ENCODE measurements around the gene RIC1. TPM values are rescaled to one million over a fixed set of nuclear protein-coding genes. Genes with fewer than 3 reads are reported as not detected.
"Not testable (repeated sequence)": the region's sequence is repeated elsewhere in the genome, so short reads cannot be mapped to it uniquely, and the experiment has no call there.

Gene RIC1
- total RNA-seq, 1 donor from 2014 or later: 9.7 TPM

GRCh38 chr9:5773324-5773999, 144.6 kb downstream of the RIC1 start:
- Mint-ChIP-seq H3K36me3 (ENCODE audit: unreplicated experiment) (peaks cover 4% of the 10 kb centered on the region), H3K27me3 (ENCODE audit: unreplicated experiment) (no peaks in the 10 kb centered on the region), H3K4me1 (ENCODE audit: low read depth, unreplicated experiment) (no peaks in the 10 kb centered on the region), H3K9me3 (ENCODE audit: unreplicated experiment) (peaks cover 1% of the 10 kb centered on the region), H3K27ac (ENCODE audit: unreplicated experiment) (no peak overlapping the region), H3K4me3 (ENCODE audit: unreplicated experiment) (no peak overlapping the region)
- DNase-seq: no peak
- TF ChIP-seq CTCF (IDR thresholded peaks at IDR 0.05; ENCODE audit: partially characterized antibody, unreplicated experiment): peak; percentile 18

- peaks cover 10% of the 10 kb centered on the region for H3K9me3 Mint-ChIP-seq (ENCODE audit: unreplicated experiment)
- H3K4me3 Mint-ChIP-seq (ENCODE audit: unreplicated experiment): no peak overlapping the region
- no peak for DNase-seq
- no peak overlapping the region for H3K27ac Mint-ChIP-seq (ENCODE audit: unreplicated experiment)
- H3K27me3 Mint-ChIP-seq (ENCODE audit: unreplicated experiment): no peaks in the 10 kb centered on the region
- H3K4me1 Mint-ChIP-seq (ENCODE audit: low read depth, unreplicated experiment): no peaks in the 10 kb centered on the region
- TF ChIP-seq CTCF (IDR thresholded peaks at IDR 0.05; ENCODE audit: partially characterized antibody, unreplicated experiment): no peak
- H3K36me3 Mint-ChIP-seq (ENCODE audit: unreplicated experiment): peaks cover 22% of the 10 kb centered on the region
These were observed 149.9 kb downstream of the RIC1 start for GRCh38 chr9:5778805-5779204.

GRCh38 chr9:5779705-5780218, 150.9 kb downstream of the RIC1 start:
- not testable (repeated sequence) for DNase-seq; H3K4me1 Mint-ChIP-seq (ENCODE audit: low read depth, unreplicated experiment); H3K9me3 Mint-ChIP-seq (ENCODE audit: unreplicated experiment); H3K27me3 Mint-ChIP-seq (ENCODE audit: unreplicated experiment); H3K27ac Mint-ChIP-seq (ENCODE audit: unreplicated experiment); H3K4me3 Mint-ChIP-seq (ENCODE audit: unreplicated experiment)
- H3K36me3 Mint-ChIP-seq (ENCODE audit: unreplicated experiment): peaks cover 22% of the 10 kb centered on the region

- Mint-ChIP-seq H3K9me3 (ENCODE audit: unreplicated experiment) (peaks cover 11% of the 10 kb centered on the region), H3K36me3 (ENCODE audit: unreplicated experiment) (peaks cover 18% of the 10 kb centered on the region)
These were observed 154.5 kb downstream of the RIC1 start for GRCh38 chr9:5783420-5783819.

GRCh38 chr9:5783982-5784381, 155.1 kb downstream of the RIC1 start:
- H3K27me3 Mint-ChIP-seq (ENCODE audit: unreplicated experiment): no peaks in the 10 kb centered on the region
- no peak for TF ChIP-seq CTCF (IDR thresholded peaks at IDR 0.05; ENCODE audit: partially characterized antibody, unreplicated experiment)
- H3K4me3 Mint-ChIP-seq (ENCODE audit: unreplicated experiment): no peak overlapping the region
- no peak overlapping the region for H3K27ac Mint-ChIP-seq (ENCODE audit: unreplicated experiment)
- DNase-seq: no peak
- H3K4me1 Mint-ChIP-seq (ENCODE audit: low read depth, unreplicated experiment): no peaks in the 10 kb centered on the region
- peaks cover 11% of the 10 kb centered on the region for H3K9me3 Mint-ChIP-seq (ENCODE audit: unreplicated experiment)
- peaks cover 13% of the 10 kb centered on the region for H3K36me3 Mint-ChIP-seq (ENCODE audit: unreplicated experiment)

More at GRCh38 chr9:5783420-5783819, 154.5 kb downstream of the RIC1 start:
- H3K27ac Mint-ChIP-seq (ENCODE audit: unreplicated experiment); DNase-seq; H3K4me1 Mint-ChIP-seq (ENCODE audit: low read depth, unreplicated experiment); H3K4me3 Mint-ChIP-seq (ENCODE audit: unreplicated experiment); H3K27me3 Mint-ChIP-seq (ENCODE audit: unreplicated experiment): not testable (repeated sequence)

- TF ChIP-seq CTCF (IDR thresholded peaks at IDR 0.05; ENCODE audit: partially characterized antibody, unreplicated experiment): no peak
- Mint-ChIP-seq H3K9me3 (ENCODE audit: unreplicated experiment) (peaks cover 11% of the 10 kb centered on the region), H3K4me3 (ENCODE audit: unreplicated experiment) (no peak overlapping the region), H3K4me1 (ENCODE audit: low read depth, unreplicated experiment) (no peaks in the 10 kb centered on the region), H3K36me3 (ENCODE audit: unreplicated experiment) (peaks cover 11% of the 10 kb centered on the region), H3K27me3 (ENCODE audit: unreplicated experiment) (no peaks in the 10 kb centered on the region), H3K27ac (ENCODE audit: unreplicated experiment) (no peak overlapping the region)
- no peak for DNase-seq
These were observed 155.8 kb downstream of the RIC1 start for GRCh38 chr9:5784526-5785315.
